GM19240 (cell line): Measurements from ENCODE around the gene RAB11B.
A peak's percentile ranks its signal among the peaks of the same experiment; 100 is the strongest.
"Not testable (repeated sequence)": the region's sequence is repeated elsewhere in the genome, so short reads cannot be mapped to it uniquely, and the experiment has no call there.

ENCODE experiments used
- DNase-seq: peaks from one replicate; pipeline ENCODE4 v3.0.0; 2011; ENCODE audit warnings: low spot score; ENCODE audit not compliant: insufficient read length

Gene RAB11B

DNA sequence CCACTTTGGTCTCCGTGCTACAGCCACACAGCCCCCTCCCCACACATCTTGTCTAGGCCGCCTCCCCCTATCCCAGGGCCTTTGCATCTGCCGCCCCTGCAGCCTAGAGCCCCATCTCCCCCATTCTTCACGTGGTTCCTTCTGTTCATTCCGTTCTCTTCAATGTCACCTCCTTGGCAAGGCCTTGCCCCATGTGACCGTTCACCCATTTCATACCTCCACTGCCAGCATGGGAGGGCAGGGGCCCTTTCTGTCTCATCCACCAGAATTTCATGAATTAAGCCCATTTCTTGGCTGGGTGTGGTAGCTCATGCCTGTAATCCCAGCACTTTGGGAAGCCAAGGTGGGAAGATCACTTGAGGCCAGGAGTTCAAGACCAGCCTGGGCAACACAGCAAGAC lies 38.9 kb downstream of the RAB11B start:
- DNase-seq, result no peak

GRCh38 chr19:8429826-8430225 lies 39.7 kb downstream of the RAB11B start:
- no peak for DNase-seq

DNA sequence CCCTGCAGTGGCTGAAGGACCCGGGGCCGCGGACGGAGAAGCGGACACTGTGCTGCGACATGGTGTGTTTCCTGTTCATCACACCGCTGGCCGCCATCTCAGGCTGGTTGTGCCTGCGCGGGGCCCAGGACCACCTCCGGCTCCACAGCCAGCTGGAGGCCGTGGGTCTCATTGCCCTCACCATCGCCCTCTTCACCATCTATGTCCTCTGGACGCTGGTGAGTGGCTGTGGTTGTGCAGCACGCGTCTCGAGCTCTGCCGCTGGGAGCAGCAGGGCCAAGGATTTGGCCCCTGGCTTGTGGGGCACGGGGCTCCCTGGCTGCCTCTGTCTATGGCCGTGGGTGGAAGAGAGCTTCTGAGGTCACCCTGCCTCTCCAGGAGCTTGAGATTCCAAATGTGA lies 40.5 kb downstream of the RAB11B start:
- DNase-seq, result no peak

GRCh38 chr19:8438236-8438635 lies 48.1 kb downstream of the RAB11B start:
- DNase-seq, result no peak

DNA sequence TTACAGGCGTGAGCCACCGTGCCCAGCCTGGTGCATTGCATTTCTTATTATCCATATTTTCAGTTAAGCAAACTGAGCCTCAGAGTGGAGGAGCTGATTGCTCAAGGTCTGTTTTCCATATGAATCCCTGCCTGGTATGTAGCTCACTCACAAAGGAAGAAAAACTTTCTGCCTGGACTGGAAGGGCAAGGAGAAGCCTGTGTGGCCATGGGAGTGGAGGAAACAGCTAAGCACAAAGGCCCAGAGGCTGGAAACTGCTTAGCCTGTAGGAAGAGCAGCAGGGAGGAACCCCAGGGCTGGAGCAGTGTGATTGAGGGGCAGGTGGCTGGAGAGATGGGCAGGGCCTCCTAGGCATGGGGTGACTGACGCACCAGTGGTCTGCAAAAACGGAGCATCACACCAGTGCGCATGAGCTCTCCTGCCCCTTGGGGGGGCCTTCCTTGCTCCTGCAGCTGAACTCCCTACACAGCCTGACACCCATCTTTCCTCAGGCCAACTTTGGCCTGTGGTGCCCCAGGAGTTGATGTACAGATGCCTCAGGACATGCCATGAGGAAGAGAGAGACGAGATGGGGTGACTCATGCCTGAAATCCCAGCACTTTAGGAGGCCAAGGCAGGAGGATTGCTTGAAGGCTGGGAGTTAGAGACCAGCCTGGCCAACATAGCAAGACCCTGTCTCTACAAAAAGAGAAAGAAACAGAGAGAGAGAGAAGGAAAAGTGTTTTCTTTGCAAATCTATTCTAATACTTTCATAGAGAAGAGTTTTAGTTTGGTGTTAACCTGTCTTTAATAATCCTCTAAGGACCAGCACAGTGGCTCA lies 51.8 kb downstream of the RAB11B start:
- no peak for DNase-seq

GRCh38 chr19:8444140-8444676 lies 54.0 kb downstream of the RAB11B start:
- DNase-seq, result not testable (repeated sequence)

DNA sequence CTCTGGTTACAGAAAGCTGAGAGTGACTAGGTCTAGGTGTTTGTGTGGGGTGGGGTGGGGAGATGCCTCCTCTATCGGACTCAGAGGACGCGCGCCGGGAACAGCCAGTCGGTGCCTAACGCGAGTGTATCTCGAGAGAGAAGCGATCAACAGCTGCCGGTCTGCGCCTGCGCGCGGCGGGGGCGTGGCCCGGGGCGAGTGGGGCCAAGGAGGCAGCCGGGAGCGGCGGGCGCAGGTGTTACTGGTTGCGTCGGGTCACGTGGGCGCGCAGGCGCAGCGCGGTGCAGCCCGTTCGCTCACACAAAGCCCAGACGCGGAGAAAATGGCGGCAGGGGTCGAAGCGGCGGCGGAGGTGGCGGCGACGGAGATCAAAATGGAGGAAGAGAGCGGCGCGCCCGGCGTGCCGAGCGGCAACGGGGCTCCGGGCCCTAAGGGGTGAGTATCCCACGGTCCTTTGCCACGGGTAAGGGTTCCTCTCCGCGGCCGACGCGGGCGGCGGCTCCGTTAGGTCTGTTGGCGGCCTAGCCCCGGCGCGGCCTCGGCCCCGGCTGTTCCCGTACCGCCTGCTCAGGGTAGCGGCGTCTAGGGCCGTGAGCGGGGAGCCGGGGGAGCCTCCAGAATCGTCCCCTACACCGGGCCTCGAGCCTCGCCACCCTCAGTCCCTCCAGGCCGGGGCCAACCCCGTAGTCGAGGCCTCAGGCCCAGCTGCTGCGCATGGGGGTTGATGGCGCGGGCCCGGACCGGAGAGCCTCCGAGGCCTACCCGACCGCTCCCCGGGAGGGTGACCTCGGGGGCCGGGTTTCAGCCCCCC lies 54.7 kb downstream of the RAB11B start, which contains the start of gene HNRNPM:
TSS of gene HNRNPM (plus strand) at position 299 of the 811 bp plus-strand sequence. CDS start at position 323, 24 bp downstream.
- peak; percentile 94 for DNase-seq

GRCh38 chr19:8445488-8446001 lies 55.4 kb downstream of the RAB11B start:
- DNase-seq, result no peak

DNA sequence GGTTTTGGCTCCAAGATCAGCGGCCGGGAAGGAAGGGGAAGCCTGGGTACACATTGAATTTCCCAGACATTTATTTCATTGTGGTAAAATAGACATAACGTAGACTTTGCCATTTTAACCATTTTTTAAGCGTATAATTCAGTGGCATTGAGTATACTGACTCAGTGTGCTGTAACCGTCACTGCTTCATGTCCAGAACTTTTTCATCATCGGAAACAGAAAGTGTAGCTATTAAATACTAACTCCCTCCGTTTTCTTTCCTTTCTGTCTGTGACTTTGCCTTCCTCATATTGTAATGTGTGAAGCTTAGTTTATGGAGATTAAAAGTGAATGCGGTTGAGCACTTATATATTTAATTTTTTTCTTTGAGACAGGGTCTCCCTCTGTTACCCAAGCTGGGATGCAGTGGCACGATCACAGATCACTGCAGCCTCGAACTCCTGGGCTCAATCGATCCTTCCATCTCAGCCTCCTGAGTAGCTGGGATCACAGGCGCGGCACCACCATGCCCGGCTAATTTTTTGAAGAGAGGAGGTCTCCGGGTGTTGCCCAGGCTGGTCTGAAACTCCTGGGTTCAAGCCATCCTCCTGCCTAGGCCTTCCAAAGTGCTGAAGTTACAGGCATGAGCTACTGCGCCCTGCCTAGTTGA lies 56.0 kb downstream of the RAB11B start:
- no peak for DNase-seq

GRCh38 chr19:8449830-8450229 lies 59.7 kb downstream of the RAB11B start:
- DNase-seq, result no peak

- DNase-seq, result no peak
These were observed 61.2 kb downstream of the RAB11B start for GRCh38 chr19:8451377-8451776.

GRCh38 chr19:8451885-8452284 lies 61.7 kb downstream of the RAB11B start:
- no peak for DNase-seq

DNA sequence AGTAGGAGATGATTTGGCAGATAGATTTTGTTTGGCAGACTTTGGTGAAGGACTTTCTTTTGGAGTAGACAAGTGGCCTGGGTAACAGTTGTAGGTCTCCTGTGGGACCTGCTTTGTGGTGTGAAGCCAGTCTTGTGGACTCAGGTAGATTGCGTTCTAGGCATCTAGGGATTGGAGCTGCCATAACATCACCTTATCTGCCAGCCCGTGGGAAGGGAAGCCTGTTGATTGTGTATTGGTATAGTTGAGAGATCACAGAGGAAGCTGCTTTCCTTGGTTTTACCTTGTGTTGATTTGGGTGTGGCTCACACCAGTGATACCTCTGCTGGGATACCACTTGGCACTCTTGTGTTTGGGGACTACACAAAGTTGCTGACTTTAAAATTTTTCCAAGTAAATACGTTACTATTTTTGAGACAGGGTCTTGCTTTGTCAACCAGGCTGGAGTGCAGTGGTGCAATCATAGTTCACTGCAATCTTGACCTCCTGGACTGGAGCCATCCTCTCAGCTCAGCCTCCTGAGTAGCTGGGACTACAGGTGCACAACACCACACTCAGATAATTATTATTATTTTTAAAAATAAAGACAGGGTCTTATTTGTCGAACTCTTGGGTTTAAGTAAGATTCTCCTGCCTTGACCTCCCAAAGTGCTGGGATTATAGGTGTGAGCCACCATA lies 62.4 kb downstream of the RAB11B start:
- no peak for DNase-seq

- DNase-seq, result no peak
These were observed 63.5 kb downstream of the RAB11B start for GRCh38 chr19:8453616-8454015.
